GM19193 (cell line): ENCODE measurements around the gene ALDH1L1.

Experiments
- POLR2A ChIP-seq: IDR thresholded peaks from 4 replicates; pipeline ENCODE4 v1.6.1; 2011; ENCODE audit not compliant: insufficient read depth, insufficient read length; ENCODE audit errors: extremely low read depth

The ALDH1L1 gene

DNA sequence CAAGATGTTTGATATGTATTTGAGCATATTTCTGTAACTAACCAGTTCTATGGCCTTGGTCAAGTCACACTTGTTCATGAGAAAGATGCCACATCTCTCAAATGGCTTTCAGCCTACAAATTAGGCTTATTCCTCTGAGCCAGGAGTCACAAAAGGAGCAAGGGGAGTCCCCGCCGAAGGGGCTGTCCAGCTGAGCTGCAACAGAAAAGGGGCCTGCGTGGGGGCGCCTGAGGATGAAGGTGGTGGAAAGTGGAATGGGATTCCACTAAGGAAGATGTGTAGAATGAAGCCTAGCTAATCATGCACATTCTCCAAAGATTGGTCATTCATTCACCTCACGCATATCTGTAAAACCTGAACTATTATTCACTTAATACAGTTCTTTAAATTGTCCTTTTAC is 19.1 kb downstream of the ALDH1L1 start:
- no peak for TF ChIP-seq POLR2A

DNA sequence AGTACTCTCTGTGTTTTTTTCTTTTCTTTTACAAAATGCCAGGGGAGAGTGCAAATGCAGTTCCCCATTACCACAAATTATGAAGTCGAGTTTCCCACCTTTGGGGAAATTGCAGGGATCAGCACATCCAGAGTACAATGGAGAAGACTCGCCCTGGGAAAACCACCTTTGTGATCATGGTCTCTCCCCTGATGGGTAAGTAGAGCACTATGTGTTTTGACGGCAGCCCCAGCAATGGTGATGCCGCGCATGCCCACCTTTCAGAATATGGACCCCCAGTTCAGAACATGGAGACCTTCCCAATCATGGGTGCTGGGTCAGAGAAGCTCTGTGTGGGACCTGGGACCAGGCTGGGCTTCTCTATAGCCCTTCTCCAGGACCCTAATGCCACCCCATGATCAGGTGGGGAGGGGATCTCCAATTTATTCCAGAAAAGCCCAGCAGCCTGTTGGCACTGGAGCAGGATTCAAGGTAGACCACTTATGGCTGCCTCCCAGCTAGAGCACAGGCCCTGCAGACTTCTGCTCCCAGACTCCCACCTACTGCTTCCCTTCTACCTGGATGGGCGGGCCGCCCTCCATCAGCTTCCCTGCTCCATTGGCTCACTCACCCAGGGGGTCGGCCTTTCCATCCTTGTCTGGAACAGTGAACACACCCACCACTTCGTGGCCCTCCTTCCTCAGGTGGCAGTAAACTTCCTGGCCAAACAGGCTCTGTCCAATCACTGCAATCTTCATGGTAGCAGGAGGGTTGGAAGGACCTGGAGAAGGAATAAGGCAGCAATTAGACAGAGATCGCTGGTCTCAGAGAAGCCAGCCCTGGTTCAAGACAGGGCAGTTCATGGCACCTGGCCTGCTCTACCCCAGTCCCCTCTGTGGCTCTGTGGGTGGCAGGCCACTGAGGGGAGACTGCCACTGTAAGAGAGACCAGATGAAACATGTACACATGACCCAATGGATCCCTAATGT is 19.9 kb downstream of the ALDH1L1 start:
- no peak for TF ChIP-seq POLR2A

DNA sequence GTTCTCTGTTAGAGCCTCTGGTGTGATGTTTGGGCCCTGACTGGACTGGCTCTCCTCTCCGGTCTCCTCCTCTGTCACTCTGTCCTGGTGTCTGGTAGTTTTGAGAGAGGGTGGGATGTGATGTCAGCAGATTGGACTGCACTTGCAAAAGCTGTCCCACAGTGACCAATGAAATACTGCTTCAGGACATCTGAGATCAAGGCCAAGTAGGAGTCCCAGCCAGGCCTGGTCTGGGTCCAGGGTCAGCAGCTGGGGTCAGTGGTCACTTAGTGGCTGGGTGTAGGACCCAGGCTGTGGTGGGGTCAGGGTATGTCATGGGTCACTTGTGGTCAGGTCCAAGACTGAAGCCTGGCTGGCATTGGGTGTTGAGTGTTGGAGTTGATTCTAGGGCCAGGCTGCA is 20.9 kb downstream of the ALDH1L1 start:
- no peak for TF ChIP-seq POLR2A

DNA sequence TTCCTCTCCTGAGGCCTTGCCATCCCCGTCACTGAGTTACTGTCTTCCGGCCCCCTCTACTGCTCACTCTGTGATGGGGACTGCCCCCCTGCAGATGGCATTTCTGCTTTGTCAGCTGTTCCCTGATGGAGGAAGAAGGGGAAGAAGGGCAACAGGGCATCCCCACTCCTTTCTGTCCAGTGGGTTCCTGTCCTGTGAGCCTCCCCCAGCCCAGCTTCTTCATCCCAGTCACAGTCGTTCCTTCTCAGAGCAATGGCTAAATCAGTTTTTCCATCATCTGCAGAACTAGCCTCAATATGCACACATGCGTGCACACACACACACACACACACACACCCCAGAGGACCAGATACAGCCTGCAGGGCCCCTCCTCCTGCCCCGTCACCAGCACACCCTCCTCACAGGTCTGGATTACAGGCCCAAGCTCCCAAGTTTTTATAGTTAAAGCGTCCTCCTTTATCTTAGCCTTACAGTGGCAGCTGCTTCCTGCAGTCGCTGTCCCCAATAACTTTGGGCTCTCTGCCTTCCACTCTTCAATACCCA is 21.4 kb downstream of the ALDH1L1 start:
- TF ChIP-seq POLR2A: no peak

DNA sequence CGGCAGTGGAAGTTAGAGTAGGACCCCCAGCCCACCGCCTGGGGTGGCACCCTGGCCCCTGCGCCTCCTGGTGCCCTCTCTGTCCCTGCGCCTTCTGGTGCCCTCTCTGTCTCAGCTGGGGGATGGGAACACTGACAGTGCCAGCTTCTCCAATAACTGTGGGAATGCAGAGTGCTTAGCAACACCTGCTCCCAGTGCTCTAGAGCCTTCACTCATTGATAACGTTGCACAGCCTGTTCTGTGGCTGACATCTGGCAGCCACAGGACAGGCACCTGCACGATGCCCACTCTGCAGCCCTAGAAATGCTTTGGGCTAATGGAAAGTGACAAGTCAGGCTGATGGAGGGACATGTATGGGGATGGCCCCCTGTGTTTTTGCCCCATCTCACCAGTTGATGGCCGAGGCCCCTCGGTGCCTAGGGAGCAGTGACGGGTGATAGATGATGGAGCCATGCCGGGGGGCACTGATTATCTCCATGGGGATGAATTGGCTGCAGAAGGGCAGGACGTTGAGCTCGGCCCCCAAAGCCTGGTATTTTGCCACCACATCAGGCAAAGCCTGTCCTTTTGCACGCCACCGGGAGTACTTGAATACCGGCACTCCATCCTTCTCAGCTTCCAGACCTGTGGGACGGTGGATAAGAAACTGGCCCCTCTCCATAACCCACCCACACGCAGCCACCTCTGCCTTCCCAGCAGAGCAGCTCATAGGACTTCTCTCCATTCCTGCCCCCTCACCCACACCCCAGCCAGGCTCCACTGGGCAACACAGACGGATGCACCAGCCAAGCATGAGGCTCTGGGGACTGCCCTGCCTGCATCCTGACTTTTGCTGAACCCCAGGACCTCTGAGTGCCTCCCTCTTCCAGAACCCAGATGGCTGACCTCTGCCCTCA is 22.1 kb downstream of the ALDH1L1 start:
- TF ChIP-seq POLR2A: no peak

DNA sequence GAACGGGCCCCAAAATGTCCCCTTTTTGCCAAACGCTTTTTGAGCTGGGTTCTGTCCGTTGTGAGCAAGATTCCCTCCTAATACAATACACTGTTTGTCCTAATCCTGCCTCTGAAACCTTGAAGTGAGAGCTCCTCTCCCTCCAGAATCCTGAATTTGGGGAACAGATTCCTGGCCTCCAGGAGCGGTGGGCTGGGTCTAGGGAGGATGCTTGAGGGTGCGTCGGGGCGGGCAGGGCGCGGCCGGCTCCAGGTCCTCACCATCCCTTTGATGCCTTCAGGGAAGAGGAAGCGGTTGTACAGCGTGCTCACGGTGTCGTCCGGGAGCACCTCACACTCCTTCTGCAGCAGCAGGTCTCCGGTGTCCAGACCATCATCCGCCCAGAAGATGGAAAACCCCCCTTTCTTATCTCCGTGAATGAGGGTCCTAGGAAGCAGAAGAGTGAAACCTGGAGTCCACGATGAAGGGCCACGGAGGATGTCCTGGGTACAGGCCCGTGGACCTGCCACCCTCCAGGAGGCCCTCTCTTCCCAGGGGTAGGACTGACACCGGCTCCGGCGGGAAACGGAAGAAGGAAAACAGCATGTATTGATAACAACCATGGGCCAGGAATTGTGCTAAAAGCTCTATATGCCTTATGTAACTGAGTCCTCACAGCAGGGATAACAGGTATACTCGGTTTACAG is 23.2 kb downstream of the ALDH1L1 start:
- TF ChIP-seq POLR2A: no peak

DNA sequence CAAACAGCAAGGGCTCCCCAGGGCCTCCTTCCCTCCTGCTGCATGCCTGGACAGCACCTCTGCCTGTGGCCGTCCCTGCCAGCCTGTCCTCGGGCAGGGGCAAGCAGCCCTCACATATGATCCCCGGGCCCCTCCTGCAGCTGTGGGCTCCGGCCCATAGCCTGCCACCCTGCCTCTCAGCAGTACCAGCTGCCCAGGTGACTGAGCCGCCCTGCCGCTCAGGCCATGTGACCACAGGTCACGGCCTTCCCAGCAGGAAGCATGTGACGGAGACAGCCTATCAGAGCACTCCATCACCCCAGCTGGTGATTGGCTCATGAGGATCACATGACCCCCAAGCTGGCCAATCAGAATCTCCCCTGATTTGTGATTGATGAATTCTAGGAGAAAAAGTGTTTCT is 23.9 kb downstream of the ALDH1L1 start:
- no peak for TF ChIP-seq POLR2A

DNA sequence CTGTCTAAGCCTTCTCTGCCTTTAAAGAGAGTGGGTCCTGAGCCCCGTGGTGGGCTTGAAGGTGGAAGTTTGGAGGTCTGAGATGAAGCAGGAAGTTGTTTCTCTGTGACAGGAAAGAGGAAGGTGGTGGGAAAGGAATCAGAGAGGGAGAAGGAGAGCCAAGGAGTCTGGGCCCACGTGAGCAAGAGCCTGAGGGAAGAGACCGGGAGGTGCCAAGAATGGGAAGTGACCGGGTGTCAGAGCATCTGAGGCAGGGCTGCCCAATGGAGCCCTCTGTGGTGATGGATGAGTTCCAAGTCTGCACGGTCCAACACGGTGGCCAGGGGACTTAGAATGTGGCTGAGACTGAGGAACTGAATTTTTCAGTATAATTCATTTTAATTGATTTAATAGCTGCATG is 24.6 kb downstream of the ALDH1L1 start:
- no peak for TF ChIP-seq POLR2A

DNA sequence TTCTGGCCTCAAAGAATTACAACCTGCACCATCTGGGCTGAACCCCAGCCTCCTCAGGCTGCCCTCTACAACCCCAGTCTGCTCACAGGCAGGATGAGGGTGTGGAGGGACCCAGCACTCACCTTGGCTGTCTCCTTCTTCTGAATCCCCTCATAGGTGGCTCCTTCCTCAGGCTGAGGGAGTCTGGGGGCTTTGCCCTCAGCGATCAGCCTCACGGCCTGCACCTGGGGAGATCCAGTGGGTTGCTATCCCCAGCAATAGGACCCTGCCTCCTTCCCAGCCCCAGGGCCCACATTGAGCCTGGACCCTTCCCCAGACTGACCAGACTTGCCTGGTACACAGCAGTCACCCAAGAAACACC is 25.1 kb downstream of the ALDH1L1 start:
- no peak for TF ChIP-seq POLR2A

DNA sequence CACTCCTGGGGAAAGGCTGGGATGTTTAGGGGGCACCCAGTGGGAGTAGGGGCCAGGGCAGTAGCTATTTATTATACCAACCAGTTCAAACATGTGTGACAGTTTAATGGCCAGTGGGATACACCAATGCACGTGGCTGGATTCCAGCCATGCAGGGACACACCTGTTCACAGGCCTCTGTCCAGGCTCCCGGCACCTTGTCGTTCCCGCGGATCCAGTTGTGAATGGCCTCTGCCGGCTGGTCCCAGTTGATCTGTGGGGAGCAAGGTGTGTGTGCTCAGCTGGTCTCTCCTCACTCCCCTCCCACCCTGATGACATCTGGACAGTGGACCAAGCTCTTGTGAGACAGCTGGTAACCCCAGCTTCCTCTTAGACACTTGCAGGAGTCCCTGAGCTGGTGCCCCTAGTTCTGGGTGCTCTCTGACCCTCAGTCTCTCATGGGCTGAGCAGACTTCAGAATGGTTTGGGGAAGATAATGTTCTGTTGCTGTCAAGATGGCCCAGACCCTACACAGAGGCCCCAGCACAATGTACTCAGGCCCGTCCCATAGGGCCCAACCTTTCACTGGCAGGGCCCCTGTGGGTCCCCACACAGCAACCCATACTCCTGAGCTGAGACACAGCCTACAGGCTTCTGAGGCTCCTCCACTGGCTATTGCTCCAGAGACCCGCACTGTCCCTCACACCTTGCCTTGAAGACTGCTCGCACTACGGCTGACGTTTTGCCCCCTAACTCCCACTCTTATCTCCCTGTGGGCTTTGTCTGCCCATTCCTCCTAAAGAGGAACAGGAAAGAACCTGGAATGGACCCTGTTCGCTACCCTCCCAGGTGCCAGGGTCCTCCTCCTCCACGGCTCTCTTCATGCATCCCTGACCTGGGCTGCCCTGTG is 25.8 kb downstream of the ALDH1L1 start:
- TF ChIP-seq POLR2A: no peak

DNA sequence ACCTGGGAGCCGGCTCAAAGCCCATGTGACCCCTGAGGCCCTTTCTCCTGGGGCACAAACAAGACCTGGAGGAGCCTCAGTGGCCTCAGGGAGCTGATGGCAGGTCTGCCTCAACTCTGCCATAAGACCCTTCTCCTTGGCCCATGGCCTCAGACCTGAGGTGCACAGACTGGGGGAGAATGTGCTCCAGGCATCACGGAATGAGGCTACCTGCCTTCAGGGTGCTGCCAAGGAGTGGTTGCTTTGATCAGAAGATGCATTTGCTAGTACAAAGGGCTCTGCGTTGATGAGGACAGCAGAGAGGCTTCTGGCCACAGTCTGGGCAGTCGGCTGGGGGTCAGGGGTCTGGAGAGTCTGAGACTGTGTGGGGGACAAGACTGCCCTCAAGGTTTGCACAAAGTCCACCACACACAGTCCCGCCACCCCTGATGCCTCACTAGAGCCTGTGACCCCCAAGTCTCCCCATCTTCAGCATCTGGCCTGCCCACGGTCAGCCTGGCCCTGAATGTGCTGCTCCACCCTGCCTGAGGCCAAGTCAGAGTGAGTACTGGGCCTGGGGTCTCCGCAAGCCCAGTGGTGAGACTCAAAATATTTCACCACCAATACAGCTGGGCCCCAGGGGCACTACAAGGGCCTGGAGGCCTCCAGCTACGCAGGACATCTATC is 26.6 kb downstream of the ALDH1L1 start:
- no peak for TF ChIP-seq POLR2A

DNA sequence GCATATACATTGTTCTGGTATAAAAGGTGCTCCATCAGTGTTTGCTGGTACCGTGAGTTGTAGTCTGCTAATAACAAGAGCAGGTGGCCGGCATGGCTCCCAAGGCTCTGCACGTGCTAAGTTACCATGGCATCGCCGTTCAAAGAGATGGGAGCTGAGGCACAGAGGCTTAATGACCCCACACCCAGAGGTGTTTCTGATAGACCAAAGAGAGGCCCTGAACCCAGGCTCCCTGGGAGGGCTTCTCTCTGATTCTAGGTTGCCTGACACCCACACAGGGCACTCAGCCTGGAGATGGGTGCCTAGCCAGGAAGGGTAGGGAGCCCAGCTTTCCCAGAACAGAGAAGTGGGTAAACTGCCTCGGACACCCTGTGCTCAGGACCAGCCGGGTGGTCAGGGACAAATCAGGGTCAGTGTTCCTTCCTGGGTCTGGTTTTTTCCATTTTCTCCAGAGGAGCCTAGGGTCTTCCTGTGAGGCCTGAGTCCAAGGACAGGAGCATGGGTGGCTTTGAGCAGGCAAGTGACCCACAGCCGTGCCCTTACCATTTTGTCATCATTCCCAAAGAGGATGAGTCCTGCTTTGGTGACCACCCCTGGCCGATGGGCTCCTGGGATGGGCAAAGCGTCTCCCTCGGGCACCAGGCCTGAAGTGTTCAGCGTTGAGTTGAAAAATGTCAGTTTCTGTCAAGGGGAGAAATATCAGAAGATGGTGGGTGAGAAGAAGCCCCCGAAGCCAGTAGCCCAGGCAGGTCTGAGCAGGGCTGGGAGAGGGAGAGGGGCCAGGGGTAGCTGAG is 27.3 kb downstream of the ALDH1L1 start:
- no peak for TF ChIP-seq POLR2A

DNA sequence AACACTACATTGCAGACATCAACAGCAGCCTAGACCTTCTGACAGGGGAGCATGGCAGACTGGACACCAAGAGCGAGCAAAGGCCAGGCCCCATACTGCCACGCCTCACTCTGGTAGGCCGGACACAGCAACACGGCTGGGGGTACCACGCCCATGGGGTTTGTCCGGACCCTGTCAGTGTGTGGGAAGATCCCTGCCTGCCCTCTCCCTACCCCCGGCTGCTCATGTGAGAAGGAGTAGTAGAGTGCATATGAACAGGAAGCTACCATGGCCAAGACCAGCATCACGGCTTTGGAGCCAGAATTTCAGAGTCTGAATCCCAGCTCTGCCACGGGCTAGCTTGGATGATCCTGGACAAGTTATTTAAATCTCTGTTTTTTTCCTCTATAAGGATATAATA is 27.9 kb downstream of the ALDH1L1 start:
- TF ChIP-seq POLR2A: no peak

DNA sequence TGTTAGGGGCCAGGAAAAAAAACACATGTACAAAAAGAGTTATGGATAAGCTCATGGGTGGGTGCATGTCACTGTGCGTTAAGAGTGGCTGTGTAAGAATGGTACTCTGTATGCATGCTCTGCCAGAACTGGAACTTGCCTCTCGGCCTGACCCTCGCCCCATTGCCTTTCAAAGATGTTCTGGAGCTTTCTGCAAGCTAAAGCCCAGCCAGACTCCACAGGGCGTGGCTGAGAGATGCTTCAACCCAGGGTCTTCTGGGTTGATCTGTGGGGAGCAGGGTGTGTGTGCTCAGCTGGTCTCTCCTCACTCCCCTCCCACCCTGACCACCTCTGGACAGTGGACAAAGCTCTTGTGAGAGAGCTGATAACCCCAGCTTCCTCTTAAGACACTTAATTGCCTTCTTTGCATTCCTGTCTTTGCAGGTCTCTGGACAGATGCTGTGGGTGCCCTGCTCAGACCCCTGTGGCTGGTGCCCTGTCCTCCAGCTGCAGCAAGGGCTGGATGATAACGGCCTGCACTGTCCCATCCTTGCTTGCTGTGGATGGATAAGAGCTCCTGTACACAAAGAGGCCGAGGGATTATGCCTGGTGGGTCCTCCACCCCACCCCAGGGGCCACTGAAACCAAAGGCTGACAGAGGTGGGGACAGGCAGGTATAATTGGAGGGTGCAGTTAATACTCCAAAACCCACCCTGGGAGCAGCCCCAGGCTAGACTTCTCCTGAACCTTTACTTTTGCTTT is 28.7 kb downstream of the ALDH1L1 start:
- TF ChIP-seq POLR2A: no peak
